Mesothelial cell of epicardium (in vitro differentiated cells): ENCODE results near the gene HS6ST3. TPM values are rescaled to one million over a fixed set of nuclear protein-coding genes. Genes with fewer than 3 reads are reported as not detected.

Experiments
- DNase-seq, 2 experiments: peaks; one replicate each; pipeline ENCODE4 v3.0.0; 2021; ENCODE audit warnings: low spot score in 2 of 2; ENCODE audit not compliant: unreplicated experiment in 2 of 2
- H3K27ac Mint-ChIP-seq: 2 replicates; pipeline ENCODE4 v1.8.0; 2021; ENCODE audit warnings: mixed read lengths
- H3K27me3 Mint-ChIP-seq: 2 replicates; pipeline ENCODE4 v1.8.0; 2021; ENCODE audit warnings: low read depth, mixed read lengths
- H3K36me3 Mint-ChIP-seq: 2 replicates; pipeline ENCODE4 v1.8.0; 2021; ENCODE audit warnings: mixed read lengths
- H3K4me1 Mint-ChIP-seq: 2 replicates; pipeline ENCODE4 v1.8.0; 2021; ENCODE audit warnings: mixed read lengths
- H3K4me3 Mint-ChIP-seq: 2 replicates; pipeline ENCODE4 v1.8.0; 2021; ENCODE audit warnings: mild to moderate bottlenecking, moderate library complexity, mixed read lengths
- H3K9me3 Mint-ChIP-seq: 2 replicates; pipeline ENCODE4 v1.8.0; 2021; ENCODE audit warnings: mixed read lengths
- CTCF ChIP-seq: fragments of 200-600 bp; sonication (generic); IDR thresholded peaks from one replicate; pipeline ENCODE4 v1.5.0; 2021; ENCODE audit warnings: antibody characterized with exemption; ENCODE audit not compliant: unreplicated experiment
- total RNA-seq: library from RNA; stranded (reverse); gene quantifications from 3 replicates; pipeline ENCODE4 v1.2.1, GENCODE V29; 2021

The HS6ST3 gene
- total RNA-seq, 1 donor from 2014 or later: 0.60 TPM

- Mint-ChIP-seq H3K27me3 (peaks cover 2% of the 10 kb centered on the region), H3K4me3 (no peak overlapping the region), H3K36me3 (no peaks in the 10 kb centered on the region), H3K9me3 (no peaks in the 10 kb centered on the region), H3K4me1 (no peaks in the 10 kb centered on the region), H3K27ac (no peak overlapping the region)
- no peak for TF ChIP-seq CTCF
- DNase-seq: no peak
Measured at GRCh38 chr13:96629331-96629730, 539.4 kb downstream of the HS6ST3 start.

- H3K4me1 Mint-ChIP-seq: no peaks in the 10 kb centered on the region
- DNase-seq: no peak
- H3K27ac Mint-ChIP-seq: no peak overlapping the region
- no peaks in the 10 kb centered on the region for H3K36me3 Mint-ChIP-seq
- no peaks in the 10 kb centered on the region for H3K9me3 Mint-ChIP-seq
- peaks cover 9% of the 10 kb centered on the region for H3K27me3 Mint-ChIP-seq
- no peak for TF ChIP-seq CTCF
- no peak overlapping the region for H3K4me3 Mint-ChIP-seq
Measured at GRCh38 chr13:96632536-96633320, 542.8 kb downstream of the HS6ST3 start.

DNA sequence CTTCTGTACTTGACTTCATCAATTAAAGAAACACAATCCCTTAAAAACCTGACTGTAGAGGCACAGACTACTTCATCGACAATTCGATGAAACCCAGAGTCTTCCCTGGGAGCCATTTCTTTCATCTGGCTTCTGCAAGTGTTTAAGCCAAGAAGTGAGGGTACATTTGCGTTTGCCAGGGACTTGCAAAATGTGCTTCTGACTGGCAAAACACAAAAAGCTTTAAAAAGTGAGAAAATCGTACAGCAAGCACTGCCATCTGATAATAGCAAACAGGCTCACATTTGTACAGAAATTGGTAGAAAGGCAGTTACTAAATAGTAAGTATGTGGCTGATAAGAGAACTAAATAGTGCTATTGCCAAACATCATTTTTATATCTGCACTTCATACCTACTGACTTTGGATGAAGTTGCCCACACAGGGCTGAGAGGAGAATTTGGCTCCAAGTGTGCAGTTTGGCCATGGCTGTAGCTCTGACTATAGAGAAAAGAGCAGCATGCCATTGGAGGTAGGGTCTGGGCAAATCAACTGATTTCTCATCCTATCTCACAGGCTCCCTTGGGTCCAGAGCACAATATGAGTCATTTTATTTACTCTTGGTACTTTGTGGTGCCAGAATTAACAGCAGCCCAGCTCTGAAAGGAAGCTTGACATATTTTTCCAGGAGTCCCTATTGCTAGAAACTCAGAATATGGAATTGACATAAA lies 546.2 kb downstream of the HS6ST3 start:
- Mint-ChIP-seq H3K4me1 (no peaks in the 10 kb centered on the region), H3K4me3 (no peak overlapping the region), H3K9me3 (peaks cover 16% of the 10 kb centered on the region), H3K27me3 (peaks cover 9% of the 10 kb centered on the region), H3K36me3 (no peaks in the 10 kb centered on the region), H3K27ac (no peak overlapping the region)
- TF ChIP-seq CTCF: no peak
- no peak for DNase-seq

GRCh38 chr13:96637039-96637438 lies 547.1 kb downstream of the HS6ST3 start:
- Mint-ChIP-seq H3K9me3 (peaks cover 25% of the 10 kb centered on the region), H3K27me3 (peaks cover 9% of the 10 kb centered on the region)

GRCh38 chr13:96646101-96646500 lies 556.2 kb downstream of the HS6ST3 start:
- Mint-ChIP-seq H3K27me3 (no peaks in the 10 kb centered on the region), H3K36me3 (no peaks in the 10 kb centered on the region), H3K27ac (no peak overlapping the region), H3K4me3 (no peak overlapping the region), H3K9me3 (peaks cover 38% of the 10 kb centered on the region), H3K4me1 (no peaks in the 10 kb centered on the region)
- DNase-seq: no peak
- no peak for TF ChIP-seq CTCF

More at GRCh38 chr13:96637039-96637438, 547.1 kb downstream of the HS6ST3 start:
- H3K27ac Mint-ChIP-seq: no peak overlapping the region
- H3K36me3 Mint-ChIP-seq: no peaks in the 10 kb centered on the region
- no peak for DNase-seq
- H3K4me1 Mint-ChIP-seq: no peaks in the 10 kb centered on the region
- no peak for TF ChIP-seq CTCF
- no peak overlapping the region for H3K4me3 Mint-ChIP-seq
